HG02623 (cell line): ENCODE measurements around the gene ORM1.
"Not testable (repeated sequence)": the region's sequence is repeated elsewhere in the genome, so short reads cannot be mapped to it uniquely, and the experiment has no call there.

Source experiments
- ATAC-seq: cut with Tn5 transposase; IDR thresholded peaks from one replicate; pipeline ENCODE4 v1.9.1; 2021; ENCODE audit warnings: moderate library complexity; ENCODE audit not compliant: unreplicated experiment

ORM1 gene

GRCh38 chr9:114322831-114323531, at the start of gene ORM1:
TSS of gene ORM1 (plus strand) at chr9:114323098. CDS start at chr9:114323134, 36 bp downstream.
- ATAC-seq: not testable (repeated sequence)

GRCh38 chr9:114273461-114273881, 49.4 kb upstream of the ORM1 start:
- no peak for ATAC-seq

GRCh38 chr9:114274217-114274616, 48.7 kb upstream of the ORM1 start:
- no peak for ATAC-seq

GRCh38 chr9:114275246-114276004, 47.5 kb upstream of the ORM1 start:
- no peak for ATAC-seq

- no peak for ATAC-seq
Measured at GRCh38 chr9:114276908-114277821, 45.7 kb upstream of the ORM1 start.

- no peak for ATAC-seq
Measured at GRCh38 chr9:114278356-114278755, 44.5 kb upstream of the ORM1 start.

- ATAC-seq: no peak
Measured at GRCh38 chr9:114278881-114279570, 43.9 kb upstream of the ORM1 start.

GRCh38 chr9:114279693-114280092, 43.2 kb upstream of the ORM1 start:
- no peak for ATAC-seq

GRCh38 chr9:114280636-114281472, 42.0 kb upstream of the ORM1 start:
- no peak for ATAC-seq

GRCh38 chr9:114281473-114282103, 41.3 kb upstream of the ORM1 start:
- no peak for ATAC-seq

GRCh38 chr9:114282104-114282485, 40.8 kb upstream of the ORM1 start:
- no peak for ATAC-seq

GRCh38 chr9:114282507-114282906, 40.4 kb upstream of the ORM1 start:
- ATAC-seq: no peak

GRCh38 chr9:114282926-114283325, 40.0 kb upstream of the ORM1 start:
- no peak for ATAC-seq

- no peak for ATAC-seq
Measured at GRCh38 chr9:114283551-114284111, 39.3 kb upstream of the ORM1 start.

GRCh38 chr9:114284316-114285060, 38.4 kb upstream of the ORM1 start:
- no peak for ATAC-seq

- no peak for ATAC-seq
Measured at GRCh38 chr9:114285166-114285867, 37.6 kb upstream of the ORM1 start.

- ATAC-seq: no peak
Measured at GRCh38 chr9:114286146-114286679, 36.7 kb upstream of the ORM1 start.
